Measurements from ENCODE around the gene PPP2R5B.
"Not testable (repeated sequence)": the region's sequence is repeated elsewhere in the genome, so short reads cannot be mapped to it uniquely, and the experiment has no call there.

PPP2R5B gene

GRCh38 chr11:64930340-64930739 lies 5.9 kb downstream of the PPP2R5B start:
- no peak for DNase-seq

DNA sequence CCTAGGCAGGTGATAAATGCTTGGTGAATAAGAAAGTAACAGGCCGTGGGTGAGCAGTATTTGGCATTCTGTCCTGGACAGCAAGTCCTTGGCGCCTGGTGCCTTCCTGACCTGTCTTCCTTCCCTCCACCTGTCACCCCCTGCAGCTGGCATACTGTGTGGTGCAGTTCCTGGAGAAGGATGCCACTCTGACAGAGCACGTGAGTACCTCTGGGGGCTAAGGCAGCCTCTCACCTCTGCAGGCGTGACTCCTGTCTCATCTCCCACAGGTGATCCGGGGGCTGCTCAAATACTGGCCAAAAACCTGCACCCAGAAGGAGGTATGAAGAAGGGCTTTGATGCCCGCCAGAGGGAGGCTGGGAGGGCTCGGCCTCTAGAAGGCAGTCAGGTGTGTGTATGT lies 6.8 kb downstream of the PPP2R5B start:
- no peak for DNase-seq

GRCh38 chr11:64932324-64932723 lies 7.8 kb downstream of the PPP2R5B start:
- DNase-seq = no peak

- DNase-seq = no peak
Measured at GRCh38 chr11:64933213-64933934, 8.9 kb downstream of the PPP2R5B start.

DNA sequence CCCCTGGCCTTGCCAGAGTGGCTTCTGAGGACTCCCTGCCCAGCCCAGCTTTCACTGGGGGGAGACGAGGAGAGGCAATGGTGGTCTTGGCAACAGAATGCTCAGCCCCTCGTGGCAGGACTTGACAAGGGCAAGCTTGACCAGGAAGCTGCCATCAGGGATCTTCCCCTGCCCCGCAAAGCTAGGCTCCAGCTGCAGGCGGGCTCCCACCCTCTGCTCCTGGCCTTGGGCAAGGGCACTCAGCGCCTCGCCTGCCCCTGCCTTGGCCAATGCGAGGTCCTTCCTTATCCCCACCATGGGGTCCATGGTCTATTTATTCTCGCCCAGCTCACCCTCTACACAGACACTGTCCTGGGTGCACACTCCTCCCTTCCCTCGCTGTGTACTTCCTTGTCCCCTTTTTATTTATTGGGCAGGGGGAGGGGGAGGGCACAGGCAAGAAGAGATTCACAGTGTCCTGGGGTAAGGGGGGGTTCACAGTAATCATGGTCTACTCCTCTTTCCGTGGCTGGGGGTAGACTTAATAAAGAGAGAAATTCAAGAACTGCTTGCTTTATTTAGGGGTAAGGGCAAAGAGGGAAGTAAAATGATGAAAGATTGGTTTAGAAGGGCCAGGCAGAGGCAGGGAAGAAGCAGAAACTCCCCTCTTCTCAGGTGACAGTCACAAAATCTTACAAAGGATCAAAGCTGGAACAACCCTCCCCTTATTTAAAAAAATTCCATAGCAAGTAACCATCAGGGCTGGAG lies 9.6 kb downstream of the PPP2R5B start:
- no peak for DNase-seq

DNA sequence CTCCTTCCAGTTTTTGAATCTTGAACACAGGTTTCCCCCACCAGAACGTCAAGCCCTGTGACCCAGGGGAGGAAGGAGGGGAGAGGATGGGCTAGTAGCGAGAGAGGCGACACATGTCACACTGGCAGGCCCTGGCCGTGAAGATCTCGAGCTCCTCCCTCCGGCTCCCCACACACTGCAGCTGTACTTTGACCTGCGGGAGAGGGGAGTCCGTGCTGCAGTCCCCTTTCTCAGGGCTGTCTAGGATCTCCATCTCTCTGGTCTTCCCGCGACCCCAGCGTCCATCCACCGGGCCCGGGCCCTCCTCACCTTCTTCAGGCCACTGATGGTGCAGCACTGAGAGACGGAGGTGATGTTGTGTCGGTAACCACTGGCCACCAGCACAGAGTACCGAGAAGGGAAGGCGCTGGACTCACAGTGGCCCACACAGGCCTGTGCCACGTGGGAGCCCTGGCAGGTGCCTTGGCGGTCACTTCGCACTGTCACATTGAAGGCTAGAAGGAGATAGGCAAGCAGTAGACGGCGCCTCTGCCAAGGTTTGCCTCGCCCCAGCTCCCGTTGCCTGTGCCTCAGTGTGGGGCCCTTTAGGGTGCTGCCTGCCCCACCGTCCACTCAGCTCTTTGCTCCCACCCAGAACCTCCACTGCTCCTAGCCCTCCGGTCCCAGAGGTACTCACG lies 10.3 kb downstream of the PPP2R5B start:
- DNase-seq = no peak

GRCh38 chr11:64935359-64936081 lies 11.0 kb downstream of the PPP2R5B start, which contains the start of gene GPHA2:
Gene GPHA2 (minus strand): TSS chr11:64935893. CDS start chr11:64935460, 433 bp downstream.
- peak; percentile 56 for DNase-seq

- no peak for DNase-seq
Measured at GRCh38 chr11:64936539-64936938, 12.1 kb downstream of the PPP2R5B start.

- no peak for DNase-seq
Measured at GRCh38 chr11:64947208-64947814, 22.8 kb downstream of the PPP2R5B start.

GRCh38 chr11:64951529-64951928 lies 27.0 kb downstream of the PPP2R5B start:
- no peak for DNase-seq

DNA sequence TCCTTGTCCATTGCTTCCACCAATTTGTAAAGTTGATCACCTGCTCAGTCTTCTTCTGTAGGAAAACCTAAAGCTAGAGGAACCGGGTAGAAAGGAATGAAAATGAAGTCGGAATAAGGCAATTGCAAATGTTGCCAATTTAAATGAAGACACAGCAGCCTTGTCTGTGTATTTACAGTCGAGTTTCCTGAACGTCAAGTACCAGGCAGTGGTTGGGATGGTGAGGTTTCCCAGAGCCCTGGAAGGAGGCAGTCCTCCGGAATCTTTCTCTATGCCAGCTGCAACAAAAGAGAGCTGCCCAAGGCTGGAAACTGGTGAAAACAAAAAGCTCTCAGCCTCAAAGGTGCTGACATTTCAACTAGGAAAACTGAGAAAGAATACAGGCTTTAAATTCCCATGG lies 29.7 kb downstream of the PPP2R5B start:
- DNase-seq = no peak

- no peak for DNase-seq
Measured at GRCh38 chr11:64959498-64959897, 35.0 kb downstream of the PPP2R5B start.

- no peak for DNase-seq
Measured at GRCh38 chr11:64960719-64961118, 36.2 kb downstream of the PPP2R5B start.

DNA sequence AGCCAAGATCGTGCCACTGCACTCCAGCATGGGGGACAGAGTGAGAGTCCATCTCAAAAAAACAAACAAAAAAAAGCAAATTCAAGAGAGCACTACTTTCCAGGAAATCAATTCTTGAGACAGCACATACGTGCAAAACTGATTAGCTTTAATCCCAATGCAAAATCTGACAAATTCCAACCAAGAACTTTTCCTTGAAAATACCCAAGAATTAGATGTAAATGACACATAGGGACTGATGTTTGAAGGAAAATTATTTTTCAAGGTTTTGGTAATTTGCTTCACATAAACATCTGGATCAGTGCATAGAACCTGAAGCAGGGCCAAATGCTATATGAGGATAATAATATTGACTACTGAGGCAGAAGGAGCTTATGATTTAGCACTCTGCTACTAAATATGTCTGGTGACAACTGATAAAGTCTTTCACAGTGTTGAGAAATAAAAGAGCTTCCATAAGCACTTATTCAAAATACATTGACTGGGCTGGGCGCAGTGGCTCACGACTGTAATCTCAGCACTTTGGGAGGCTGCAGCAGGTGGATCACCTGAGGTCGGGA lies 38.7 kb downstream of the PPP2R5B start:
- no peak for DNase-seq

- DNase-seq = no peak
Measured at GRCh38 chr11:64967375-64967774, 42.9 kb downstream of the PPP2R5B start.

DNA sequence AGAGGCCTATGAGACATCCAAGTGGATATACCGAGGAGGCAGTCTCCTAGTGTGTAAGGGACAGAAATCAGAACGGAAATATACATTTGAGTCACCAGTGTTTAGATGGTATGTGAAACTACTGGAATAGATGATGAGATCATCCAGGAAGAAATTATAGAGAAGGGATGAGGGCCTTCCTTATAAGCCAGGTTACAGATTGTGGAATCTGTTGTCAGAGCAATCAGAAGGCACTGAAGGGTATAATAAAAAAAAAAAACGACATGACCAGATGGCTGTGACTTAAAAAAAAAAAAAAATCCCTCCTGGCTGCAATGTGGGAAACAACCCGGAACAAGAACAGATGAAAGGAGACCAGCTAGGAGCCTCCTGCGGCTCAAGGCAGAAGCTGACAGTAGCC lies 44.7 kb downstream of the PPP2R5B start:
- no peak for DNase-seq

GRCh38 chr11:64970731-64971151 lies 46.3 kb downstream of the PPP2R5B start:
- DNase-seq = no peak

DNA sequence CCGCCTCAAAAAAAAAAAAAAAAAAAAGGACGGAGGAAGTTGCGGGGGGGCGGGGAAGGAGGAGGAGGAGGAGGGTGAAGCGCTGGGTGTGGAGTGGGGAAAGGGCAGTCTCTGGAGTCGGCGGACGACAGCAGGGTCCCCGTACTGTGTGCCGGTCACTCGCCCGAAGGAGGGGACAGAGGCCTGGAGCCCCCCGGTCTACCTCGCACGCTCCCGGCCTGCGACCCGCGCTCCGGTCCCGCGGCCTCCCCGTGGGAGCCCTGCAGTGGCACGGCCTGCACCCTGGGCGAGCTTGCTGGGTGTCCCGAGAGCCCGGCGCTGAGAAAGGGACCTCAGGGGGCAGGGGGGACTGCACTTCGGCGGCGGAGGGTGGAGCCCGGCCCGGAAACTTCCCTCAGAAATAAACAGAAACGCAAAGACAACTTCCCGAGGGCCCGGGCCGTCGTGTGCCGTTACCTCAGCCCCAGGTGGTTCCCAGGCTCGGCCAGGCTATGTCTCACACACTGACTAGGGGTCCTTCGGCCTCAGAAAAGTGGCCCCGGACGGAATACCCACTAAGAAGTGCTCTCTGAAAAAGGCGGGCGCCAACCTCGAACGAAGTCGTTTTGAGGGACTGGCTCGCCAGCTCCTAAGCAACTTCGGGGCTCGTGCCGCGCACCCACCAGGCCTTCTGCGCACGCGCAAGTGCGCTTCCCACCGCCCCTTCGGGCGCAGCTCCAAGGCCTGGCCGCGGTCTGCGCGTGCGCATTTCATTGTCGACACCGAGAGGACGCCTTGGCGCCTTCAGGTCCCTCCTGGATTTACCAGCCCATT lies 47.1 kb downstream of the PPP2R5B start, which contains the start of gene MAJIN:
Gene MAJIN (minus strand): TSS at position 688 of the 813 bp plus-strand sequence. CDS start 12,703 bp downstream, outside the sequence.
- peak; percentile 88 for DNase-seq

DNA sequence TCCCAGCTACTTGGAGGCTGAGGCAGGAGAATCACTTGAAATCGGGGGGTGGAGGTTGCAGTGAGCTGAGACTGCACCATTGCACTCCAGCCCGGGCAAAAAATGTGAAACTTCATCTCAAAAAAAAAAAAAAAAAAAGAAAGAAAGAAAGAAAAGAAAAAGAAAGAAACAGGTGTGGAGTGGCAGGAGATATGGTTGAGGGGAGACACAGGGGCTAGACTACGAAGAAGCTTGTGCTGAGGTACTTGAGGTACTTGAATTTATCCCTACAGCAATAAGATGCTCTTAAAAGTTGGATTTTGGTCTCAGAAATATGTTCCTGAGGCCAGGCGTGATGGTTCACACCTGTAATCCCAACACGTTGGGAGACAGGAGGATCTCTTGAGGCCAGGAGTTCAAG lies 49.6 kb downstream of the PPP2R5B start:
- DNase-seq = no peak

GRCh38 chr11:64976651-64977050 lies 52.2 kb downstream of the PPP2R5B start:
- DNase-seq = no peak

DNA sequence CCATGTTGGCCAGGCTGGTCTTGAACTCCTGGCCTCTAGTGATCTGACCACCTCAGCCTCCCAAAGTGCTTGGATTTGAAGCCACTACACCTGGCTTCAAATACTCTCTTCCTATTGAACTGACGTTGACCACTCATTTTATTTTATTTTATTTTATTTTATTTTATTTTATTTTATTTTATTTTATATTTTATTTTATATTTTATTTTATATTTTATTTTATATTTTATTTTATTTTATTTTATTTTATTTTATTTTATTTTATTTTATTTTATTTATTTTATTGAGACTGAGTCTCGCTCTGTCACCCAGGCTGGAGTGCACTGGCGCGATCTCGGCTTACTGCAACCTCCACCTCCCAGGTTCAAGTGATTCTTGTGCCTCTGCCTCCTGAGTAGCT lies 58.9 kb downstream of the PPP2R5B start:
- DNase-seq = not testable (repeated sequence)

Measured in femur (tissue), 1 donor.